RPMI7951 (cell line): ENCODE results near the gene CHRND. TPM values are rescaled to one million over a fixed set of nuclear protein-coding genes. Genes with fewer than 3 reads are reported as not detected.
"Not testable (repeated sequence)": the region's sequence is repeated elsewhere in the genome, so short reads cannot be mapped to it uniquely, and the experiment has no call there.

Experiments used
- DNase-seq: peaks from one replicate; pipeline ENCODE4 v3.0.0-alpha.2; 2012; ENCODE audit warnings: low read depth
- total RNA-seq: library from RNA; depleted of rRNA; stranded (reverse); fragments of >200 nt; shearing (Covaris generic); gene quantifications from 2 replicates; pipeline ENCODE4 v1.2.3, GENCODE V29; 2014

The CHRND gene
- total RNA-seq, 1 experiment from 2014 or later = not detected

GRCh38 chr2:232525199-232525598 is 761 bp upstream of the CHRND start:
- DNase-seq = no peak

- DNase-seq = no peak
Measured at GRCh38 chr2:232526372-232526941, 497 bp downstream of the CHRND start.

GRCh38 chr2:232527905-232528470 is 2.0 kb downstream of the CHRND start:
- no peak for DNase-seq

GRCh38 chr2:232528746-232529460 is 2.9 kb downstream of the CHRND start:
- no peak for DNase-seq

- DNase-seq = no peak
Measured at GRCh38 chr2:232529806-232530547, 4.0 kb downstream of the CHRND start.

GRCh38 chr2:232530626-232531260 is 4.8 kb downstream of the CHRND start:
- no peak for DNase-seq

GRCh38 chr2:232532419-232532818 is 6.5 kb downstream of the CHRND start:
- DNase-seq = no peak

- not testable (repeated sequence) for DNase-seq
Measured at GRCh38 chr2:232532821-232533220, 6.9 kb downstream of the CHRND start.

GRCh38 chr2:232533944-232534710 is 8.2 kb downstream of the CHRND start:
- no peak for DNase-seq

GRCh38 chr2:232534940-232535651 is 9.1 kb downstream of the CHRND start:
- no peak for DNase-seq

- no peak for DNase-seq
Measured at GRCh38 chr2:232535761-232536530, 10.0 kb downstream of the CHRND start.

GRCh38 chr2:232537079-232537478 is 11.1 kb downstream of the CHRND start:
- DNase-seq = no peak

- DNase-seq = no peak
Measured at GRCh38 chr2:232537499-232537898, 11.5 kb downstream of the CHRND start.

GRCh38 chr2:232538671-232539070 is 12.7 kb downstream of the CHRND start:
- no peak for DNase-seq

- DNase-seq = no peak
Measured at GRCh38 chr2:232539298-232540231, 13.6 kb downstream of the CHRND start, which contains the start of gene CHRNG. TSS of gene CHRNG (plus strand) at chr2:232539692. CDS start at chr2:232539748, 56 bp downstream.

- DNase-seq = no peak
Measured at GRCh38 chr2:232540441-232541041, 14.6 kb downstream of the CHRND start.

GRCh38 chr2:232541195-232541960 is 15.4 kb downstream of the CHRND start:
- DNase-seq = no peak
